Parathyroid adenoma (tissue), 2 donors: ENCODE data around the gene KATNB1.

Experiments used
- H2AFZ ChIP-seq: fragments of 300-600 bp; sonication (generic); one replicate; pipeline ENCODE4 v1.7.0; 2017; ENCODE audit warnings: antibody characterized with exemption, mild to moderate bottlenecking
- H3K27ac ChIP-seq: fragments of 300-600 bp; sonication (generic); one replicate; pipeline ENCODE4 v1.7.0; 2017
- H3K27me3 ChIP-seq: fragments of 300-600 bp; sonication (generic); one replicate; pipeline ENCODE4 v1.7.0; 2017; ENCODE audit warnings: low read length; ENCODE audit not compliant: control insufficient read depth, insufficient read depth
- H3K36me3 ChIP-seq: fragments of 300-600 bp; sonication (generic); one replicate; pipeline ENCODE4 v1.7.0; 2017; ENCODE audit warnings: low read length; ENCODE audit not compliant: control insufficient read depth, insufficient read depth
- H3K4me1 ChIP-seq: fragments of 300-600 bp; sonication (generic); one replicate; pipeline ENCODE4 v1.7.0; 2017; ENCODE audit warnings: control low read depth
- H3K4me2 ChIP-seq: fragments of 300-600 bp; sonication (generic); one replicate; pipeline ENCODE4 v1.7.0; 2017; ENCODE audit warnings: low read length
- H3K4me3 ChIP-seq: fragments of 300-600 bp; sonication (generic); one replicate; pipeline ENCODE4 v1.7.0; 2017; ENCODE audit warnings: low read depth, low read length
- H3K79me2 ChIP-seq: fragments of 300-600 bp; sonication (generic); one replicate; pipeline ENCODE4 v1.7.0; 2017; ENCODE audit warnings: control low read depth
- H3K9ac ChIP-seq: fragments of 300-600 bp; sonication (generic); one replicate; pipeline ENCODE4 v1.7.0; 2017; ENCODE audit warnings: mild to moderate bottlenecking
- H3K9me3 ChIP-seq: fragments of 300-600 bp; sonication (generic); one replicate; pipeline ENCODE4 v1.7.0; 2017; ENCODE audit warnings: low read length; ENCODE audit not compliant: control insufficient read depth
- CTCF ChIP-seq: fragments of 300-600 bp; sonication (generic); IDR thresholded peaks from one replicate; pipeline ENCODE4 v1.7.0; 2017; ENCODE audit warnings: antibody characterized with exemption, mild to moderate bottlenecking
- donor health status: primary hyperparathyroidism.

KATNB1 gene

GRCh38 chr16:57786632-57787518 is 51.3 kb downstream of the KATNB1 start:
- Histone ChIP-seq H3K27me3 (no peaks in the 10 kb centered on the region), H3K27ac (no peak overlapping the region), H3K4me3 (no peak overlapping the region), H3K9ac (no peak overlapping the region), H2AFZ (no peak overlapping the region), H3K4me1 (no peaks in the 10 kb centered on the region), H3K79me2 (peaks cover 8% of the 10 kb centered on the region), H3K36me3 (no peaks in the 10 kb centered on the region), H3K9me3 (no peaks in the 10 kb centered on the region), H3K4me2 (no peak overlapping the region)
- no peak for TF ChIP-seq CTCF

- H3K36me3 ChIP-seq: no peaks in the 10 kb centered on the region
- H3K27ac ChIP-seq: no peak overlapping the region
- no peak overlapping the region for H3K4me2 ChIP-seq
- TF ChIP-seq CTCF: no peak
- H3K9ac ChIP-seq: no peak overlapping the region
- H3K27me3 ChIP-seq: no peaks in the 10 kb centered on the region
- no peak overlapping the region for H2AFZ ChIP-seq
- H3K4me3 ChIP-seq: no peak overlapping the region
- no peaks in the 10 kb centered on the region for H3K9me3 ChIP-seq
- peaks cover 12% of the 10 kb centered on the region for H3K79me2 ChIP-seq
- H3K4me1 ChIP-seq: no peaks in the 10 kb centered on the region
Measured at GRCh38 chr16:57787519-57787905, 51.9 kb downstream of the KATNB1 start.

GRCh38 chr16:57788252-57788841 is 52.8 kb downstream of the KATNB1 start:
- Histone ChIP-seq H3K27me3 (no peaks in the 10 kb centered on the region), H3K9ac (no peak overlapping the region), H3K4me3 (no peak overlapping the region), H3K27ac (no peak overlapping the region), H3K9me3 (no peaks in the 10 kb centered on the region), H3K4me1 (no peaks in the 10 kb centered on the region), H3K4me2 (no peak overlapping the region), H3K79me2 (peaks cover 12% of the 10 kb centered on the region), H2AFZ (no peak overlapping the region), H3K36me3 (no peaks in the 10 kb centered on the region)
- TF ChIP-seq CTCF: no peak

GRCh38 chr16:57788951-57789350 is 53.4 kb downstream of the KATNB1 start:
- H3K4me1 ChIP-seq: no peaks in the 10 kb centered on the region
- no peak for TF ChIP-seq CTCF
- no peak overlapping the region for H3K27ac ChIP-seq
- no peaks in the 10 kb centered on the region for H3K9me3 ChIP-seq
- H2AFZ ChIP-seq: no peak overlapping the region
- H3K36me3 ChIP-seq: no peaks in the 10 kb centered on the region
- H3K27me3 ChIP-seq: no peaks in the 10 kb centered on the region
- H3K4me2 ChIP-seq: no peak overlapping the region
- no peak overlapping the region for H3K4me3 ChIP-seq
- H3K9ac ChIP-seq: no peak overlapping the region
- H3K79me2 ChIP-seq: peaks cover 12% of the 10 kb centered on the region
